Measurements from ENCODE around the gene SEC62. TPM values are rescaled to one million over a fixed set of nuclear protein-coding genes. Genes with fewer than 3 reads are reported as not detected.

The SEC62 gene
- polyA plus RNA-seq, 3 donors: 15.6 to 117 (median 95.2) TPM

DNA sequence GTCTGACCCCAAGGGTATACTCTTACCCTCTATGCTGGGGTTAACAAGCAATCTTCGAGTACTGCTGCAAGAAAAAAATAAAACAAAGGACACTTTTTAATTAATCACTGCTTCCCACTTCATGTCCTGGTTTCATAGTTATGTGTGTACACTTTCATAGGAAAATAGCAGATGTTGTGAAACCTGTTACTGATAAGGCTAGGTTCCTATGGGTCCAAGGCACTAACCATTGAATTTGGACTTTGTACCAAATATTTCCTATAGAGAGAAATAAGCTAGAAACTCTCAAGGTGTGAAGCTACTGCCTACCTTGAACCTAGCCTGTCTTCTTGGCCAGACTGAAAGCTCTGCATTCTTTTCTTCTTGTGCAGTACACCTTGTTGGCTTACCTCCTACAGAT is 56.6 kb downstream of the SEC62 start:
- DNase-seq: no peak
- Mint-ChIP-seq H3K27ac (no peak overlapping the region), H3K9me3 (peaks cover 0 to 2% (median 0%) of the 10 kb centered on the region in 7 donors), H3K36me3 (no peaks in the 10 kb centered on the region), H3K4me3 (no peak overlapping the region), H3K4me1 (peaks cover 28% of the 10 kb centered on the region), H3K27me3 (ENCODE audit: low read depth in 3 of 3) (peaks cover 0 to 3% (median 0%) of the 10 kb centered on the region in 3 donors)
- H3K27me3 ChIP-seq (ENCODE audit: control insufficient read depth in 2 of 2, insufficient read depth in 2 of 2, low read length in 2 of 2): no peaks in the 10 kb centered on the region
- H3K4me2 ChIP-seq (replicated peaks; ENCODE audit: extremely low read depth, low read length, poor library complexity, severe bottlenecking): no peak overlapping the region
- H4K20me1 ChIP-seq (ENCODE audit: insufficient read depth, low read length): no peaks in the 10 kb centered on the region
- peaks cover 25 to 31% of the 10 kb centered on the region in 2 donors for H3K4me1 ChIP-seq (ENCODE audit: control insufficient read depth in 1 of 2, insufficient read depth in 2 of 2, low read length in 2 of 2)
- no peak overlapping the region for H3K9ac ChIP-seq (ENCODE audit: insufficient read depth, low read length, poor library complexity, severe bottlenecking)
- H3K9me3 ChIP-seq (replicated peaks in 1 of 2; ENCODE audit: control insufficient read depth in 1 of 2, insufficient read depth in 1 of 2, low read length in 2 of 2): no peaks in the 10 kb centered on the region
- H2AFZ ChIP-seq (ENCODE audit: insufficient read depth, low read depth, low read length, poor library complexity, severe bottlenecking): no peak overlapping the region
- TF ChIP-seq, protein P1, sequence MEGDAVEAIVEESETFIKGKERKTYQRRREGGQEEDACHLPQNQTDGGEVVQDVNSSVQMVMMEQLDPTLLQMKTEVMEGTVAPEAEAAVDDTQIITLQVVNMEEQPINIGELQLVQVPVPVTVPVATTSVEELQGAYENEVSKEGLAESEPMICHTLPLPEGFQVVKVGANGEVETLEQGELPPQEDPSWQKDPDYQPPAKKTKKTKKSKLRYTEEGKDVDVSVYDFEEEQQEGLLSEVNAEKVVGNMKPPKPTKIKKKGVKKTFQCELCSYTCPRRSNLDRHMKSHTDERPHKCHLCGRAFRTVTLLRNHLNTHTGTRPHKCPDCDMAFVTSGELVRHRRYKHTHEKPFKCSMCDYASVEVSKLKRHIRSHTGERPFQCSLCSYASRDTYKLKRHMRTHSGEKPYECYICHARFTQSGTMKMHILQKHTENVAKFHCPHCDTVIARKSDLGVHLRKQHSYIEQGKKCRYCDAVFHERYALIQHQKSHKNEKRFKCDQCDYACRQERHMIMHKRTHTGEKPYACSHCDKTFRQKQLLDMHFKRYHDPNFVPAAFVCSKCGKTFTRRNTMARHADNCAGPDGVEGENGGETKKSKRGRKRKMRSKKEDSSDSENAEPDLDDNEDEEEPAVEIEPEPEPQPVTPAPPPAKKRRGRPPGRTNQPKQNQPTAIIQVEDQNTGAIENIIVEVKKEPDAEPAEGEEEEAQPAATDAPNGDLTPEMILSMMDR (IDR thresholded peaks at IDR 0.05): no peak
- no peaks in the 10 kb centered on the region for H3K79me2 ChIP-seq (ENCODE audit: insufficient read depth, low read length)
- H3K4me3 ChIP-seq (replicated peaks in 1 of 3; ENCODE audit: low read depth in 2 of 3, low read length in 3 of 3): no peak overlapping the region
- no peaks in the 10 kb centered on the region for H3K36me3 ChIP-seq (replicated peaks in 1 of 2; ENCODE audit: control insufficient read depth in 1 of 2, insufficient read depth in 2 of 2, low read length in 2 of 2)
- WGBS (ENCODE audit: insufficient coverage): no CpG with 5 or more reads among the region's 1 CpG
- intact Hi-C loops (cut with micrococcal nuclease): no loop called here
- H3K27ac ChIP-seq (ENCODE audit: low read depth in 1 of 2, low read length in 2 of 2): no peak overlapping the region

DNA sequence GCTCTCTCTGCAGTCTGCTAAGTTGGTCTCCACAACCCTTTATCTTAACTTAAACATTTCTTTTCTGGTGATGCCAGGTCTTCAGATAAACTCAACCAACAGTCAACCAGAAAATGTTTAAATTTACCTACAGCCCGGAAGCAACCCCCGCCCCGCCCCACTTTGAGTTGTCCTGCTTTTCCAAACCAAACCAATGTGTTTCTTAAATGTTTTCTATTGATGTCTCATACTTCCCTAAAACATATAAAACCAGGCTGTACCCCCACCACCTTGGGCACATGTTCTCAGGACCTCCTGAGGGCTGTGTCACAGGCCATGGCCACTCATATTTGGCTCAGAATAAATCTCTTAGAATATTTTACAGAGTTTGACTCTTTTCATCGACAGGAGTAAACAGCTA is 58.0 kb downstream of the SEC62 start:
- DNase-seq: peak; percentile 9 to 47 (median 23)
- peaks cover 0 to 2% (median 0%) of the 10 kb centered on the region in 7 donors for H3K9me3 Mint-ChIP-seq
- Histone ChIP-seq H3K9me3 (replicated peaks in 1 of 2; ENCODE audit: control insufficient read depth in 1 of 2, insufficient read depth in 1 of 2, low read length in 2 of 2) (no peaks in the 10 kb centered on the region), H3K4me2 (replicated peaks; ENCODE audit: extremely low read depth, low read length, poor library complexity, severe bottlenecking) (peak overlapping the region; percentile 41), H3K79me2 (ENCODE audit: insufficient read depth, low read length) (no peaks in the 10 kb centered on the region), H3K4me1 (ENCODE audit: control insufficient read depth in 1 of 2, insufficient read depth in 2 of 2, low read length in 2 of 2) (peaks cover 25 to 31% of the 10 kb centered on the region in 2 donors), H3K27me3 (ENCODE audit: control insufficient read depth in 2 of 2, insufficient read depth in 2 of 2, low read length in 2 of 2) (no peaks in the 10 kb centered on the region), H3K9ac (ENCODE audit: insufficient read depth, low read length, poor library complexity, severe bottlenecking) (no peak overlapping the region), H2AFZ (ENCODE audit: insufficient read depth, low read depth, low read length, poor library complexity, severe bottlenecking) (no peak overlapping the region), H3K4me3 (replicated peaks in 1 of 3; ENCODE audit: low read depth in 2 of 3, low read length in 3 of 3) (peak overlapping the region in 1 of 3 experiments; percentile 27), H3K36me3 (replicated peaks in 1 of 2; ENCODE audit: control insufficient read depth in 1 of 2, insufficient read depth in 2 of 2, low read length in 2 of 2) (no peaks in the 10 kb centered on the region), H3K27ac (ENCODE audit: low read depth in 1 of 2, low read length in 2 of 2) (peak overlapping the region; percentile 58 to 71), H4K20me1 (ENCODE audit: insufficient read depth, low read length) (no peaks in the 10 kb centered on the region)
- TF ChIP-seq, protein P1 (IDR thresholded peaks at IDR 0.05): no peak
- peak overlapping the region; percentile 70 to 90 (median 83) for H3K27ac Mint-ChIP-seq
- no peaks in the 10 kb centered on the region for H3K36me3 Mint-ChIP-seq
- WGBS (ENCODE audit: insufficient coverage): 100% methylated on average over 2 of the region's 4 CpGs
- peaks cover 28% of the 10 kb centered on the region for H3K4me1 Mint-ChIP-seq
- H3K4me3 Mint-ChIP-seq: peak overlapping the region; percentile 48 to 56
- intact Hi-C loops (cut with micrococcal nuclease): no loop called here
- H3K27me3 Mint-ChIP-seq (ENCODE audit: low read depth in 3 of 3): peaks cover 0 to 3% (median 0%) of the 10 kb centered on the region in 3 donors

All from CD14-positive monocyte (primary cell).